Prostate gland (tissue), 2 donors: ENCODE measurements around the gene TPRG1L.

Source experiments
- POLR2A ChIP-seq: fragments of 450-650 bp; IDR thresholded peaks from one replicate; pipeline ENCODE4 v1.6.1; 2016; ENCODE audit warnings: antibody characterized with exemption, mild to moderate bottlenecking
- TF ChIP-seq, protein P1 (sequence below), 4 experiments: fragments of 200-600 bp in 2 of 4; fragments of 450-650 bp in 2 of 4; sonication (generic) in 2 of 4; IDR thresholded peaks; 1 replicate in 3 of 4; 2 replicates in 1 of 4; pipeline ENCODE4 v1.5.1; 2016 to 2019; ENCODE audit warnings: antibody characterized with exemption in 4 of 4, mild to moderate bottlenecking in 2 of 4, moderate library complexity in 2 of 4

DNA sequence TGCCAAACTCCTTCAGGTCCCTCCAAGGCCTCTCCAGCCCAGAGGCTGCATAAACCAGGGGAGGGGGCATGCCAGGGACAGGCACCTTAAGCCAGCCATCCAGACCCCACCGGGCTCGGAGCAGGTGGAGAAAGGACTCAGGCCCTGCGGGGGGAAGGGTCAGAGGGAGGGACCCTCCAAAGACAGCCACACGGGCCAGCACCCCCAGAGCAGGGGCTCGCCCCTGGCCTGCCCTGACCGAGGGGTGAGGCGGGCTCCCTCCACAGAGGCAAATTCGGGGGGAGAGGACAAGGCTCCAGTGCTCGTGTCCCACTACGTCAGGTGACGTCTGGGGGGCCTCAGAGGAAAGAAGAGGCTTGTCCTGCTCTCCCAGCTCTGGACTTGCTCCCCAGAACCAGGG, 21.7 kb upstream of the TPRG1L start:
- TF ChIP-seq, protein P1, sequence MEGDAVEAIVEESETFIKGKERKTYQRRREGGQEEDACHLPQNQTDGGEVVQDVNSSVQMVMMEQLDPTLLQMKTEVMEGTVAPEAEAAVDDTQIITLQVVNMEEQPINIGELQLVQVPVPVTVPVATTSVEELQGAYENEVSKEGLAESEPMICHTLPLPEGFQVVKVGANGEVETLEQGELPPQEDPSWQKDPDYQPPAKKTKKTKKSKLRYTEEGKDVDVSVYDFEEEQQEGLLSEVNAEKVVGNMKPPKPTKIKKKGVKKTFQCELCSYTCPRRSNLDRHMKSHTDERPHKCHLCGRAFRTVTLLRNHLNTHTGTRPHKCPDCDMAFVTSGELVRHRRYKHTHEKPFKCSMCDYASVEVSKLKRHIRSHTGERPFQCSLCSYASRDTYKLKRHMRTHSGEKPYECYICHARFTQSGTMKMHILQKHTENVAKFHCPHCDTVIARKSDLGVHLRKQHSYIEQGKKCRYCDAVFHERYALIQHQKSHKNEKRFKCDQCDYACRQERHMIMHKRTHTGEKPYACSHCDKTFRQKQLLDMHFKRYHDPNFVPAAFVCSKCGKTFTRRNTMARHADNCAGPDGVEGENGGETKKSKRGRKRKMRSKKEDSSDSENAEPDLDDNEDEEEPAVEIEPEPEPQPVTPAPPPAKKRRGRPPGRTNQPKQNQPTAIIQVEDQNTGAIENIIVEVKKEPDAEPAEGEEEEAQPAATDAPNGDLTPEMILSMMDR (IDR thresholded peaks at IDR 0.05), result no peak
- TF ChIP-seq POLR2A, result no peak
